Measurements from ENCODE around the gene HHAT. TPM values are rescaled to one million over a fixed set of nuclear protein-coding genes. Genes with fewer than 3 reads are reported as not detected.

The HHAT gene
- total RNA-seq, 4 donors from 2014 or later = 2.2 to 11.6 (median 7.3) TPM

DNA sequence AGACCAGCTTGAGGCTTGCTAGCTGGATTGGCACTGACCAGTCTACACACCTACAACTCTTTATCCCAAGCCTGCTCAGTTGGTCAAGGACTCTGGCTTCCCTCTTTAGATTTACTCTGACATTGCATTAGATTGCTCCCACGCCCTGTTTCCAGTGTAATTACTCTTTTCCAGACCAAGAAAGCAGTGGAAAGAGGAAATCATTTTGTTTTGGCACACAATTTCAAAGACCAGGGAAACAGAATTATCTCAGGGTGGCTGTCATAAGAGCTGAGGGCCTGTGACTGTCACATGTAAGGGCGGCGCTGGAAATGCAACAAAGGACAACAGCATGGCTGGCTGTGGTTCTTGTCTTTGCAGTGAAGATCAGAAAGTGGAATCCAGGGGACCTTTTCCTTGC is 302.7 kb downstream of the HHAT start:
- DNase-seq = no peak
- in situ Hi-C loops (cut with MboI; ENCODE audit: low pct_ligation_motif_present in 1 of 4, low pct_unique_long_range_greater_than_20kb in 1 of 4, low sequenced_read_pairs in 3 of 4) (no loop called here), intact Hi-C loops (cut with DNase I; ENCODE audit: low total_unique reads) (no loop called here)
- Histone ChIP-seq H3K4me3 (no peak overlapping the region), H3K27ac (no peak overlapping the region), H3K4me1 (no peaks in the 10 kb centered on the region), H3K27me3 (no peaks in the 10 kb centered on the region), H3K36me3 (no peaks in the 10 kb centered on the region), H3K9me3 (no peaks in the 10 kb centered on the region)
- 28 to 71% methylated on average over 3 of the region's 3 CpGs for WGBS, 2 donors (ENCODE audit: low coverage in 1 of 2)
- TF ChIP-seq POLR2A (IDR thresholded peaks at IDR 0.05) = no peak
- TF ChIP-seq, protein P1, sequence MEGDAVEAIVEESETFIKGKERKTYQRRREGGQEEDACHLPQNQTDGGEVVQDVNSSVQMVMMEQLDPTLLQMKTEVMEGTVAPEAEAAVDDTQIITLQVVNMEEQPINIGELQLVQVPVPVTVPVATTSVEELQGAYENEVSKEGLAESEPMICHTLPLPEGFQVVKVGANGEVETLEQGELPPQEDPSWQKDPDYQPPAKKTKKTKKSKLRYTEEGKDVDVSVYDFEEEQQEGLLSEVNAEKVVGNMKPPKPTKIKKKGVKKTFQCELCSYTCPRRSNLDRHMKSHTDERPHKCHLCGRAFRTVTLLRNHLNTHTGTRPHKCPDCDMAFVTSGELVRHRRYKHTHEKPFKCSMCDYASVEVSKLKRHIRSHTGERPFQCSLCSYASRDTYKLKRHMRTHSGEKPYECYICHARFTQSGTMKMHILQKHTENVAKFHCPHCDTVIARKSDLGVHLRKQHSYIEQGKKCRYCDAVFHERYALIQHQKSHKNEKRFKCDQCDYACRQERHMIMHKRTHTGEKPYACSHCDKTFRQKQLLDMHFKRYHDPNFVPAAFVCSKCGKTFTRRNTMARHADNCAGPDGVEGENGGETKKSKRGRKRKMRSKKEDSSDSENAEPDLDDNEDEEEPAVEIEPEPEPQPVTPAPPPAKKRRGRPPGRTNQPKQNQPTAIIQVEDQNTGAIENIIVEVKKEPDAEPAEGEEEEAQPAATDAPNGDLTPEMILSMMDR (IDR thresholded peaks at IDR 0.05) = no peak
- no peak for TF ChIP-seq EP300 (IDR thresholded peaks at IDR 0.05; ENCODE audit: low read depth)
- no peak for TF ChIP-seq POLR2AphosphoS5 (IDR thresholded peaks at IDR 0.05)

DNA sequence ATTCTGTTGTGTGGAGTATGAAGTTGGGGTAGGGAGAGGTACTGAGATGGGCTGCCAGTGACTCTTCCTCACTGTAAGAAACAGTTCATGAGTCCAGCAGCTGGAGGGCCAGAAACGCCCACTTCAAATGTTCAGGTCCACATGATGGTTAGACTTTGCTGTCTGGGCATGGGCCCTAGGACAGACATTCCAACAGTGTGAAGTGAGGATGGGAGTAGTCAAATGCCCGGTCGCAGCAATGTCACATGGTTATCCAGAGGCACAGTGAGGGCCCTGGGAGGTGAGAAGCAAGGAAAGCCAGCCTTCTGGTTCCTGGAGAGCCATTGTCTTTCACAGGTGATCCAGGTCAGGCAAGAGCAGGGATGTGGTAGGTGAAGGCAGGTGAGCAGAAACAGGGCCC is 304.4 kb downstream of the HHAT start:
- Histone ChIP-seq H3K27me3 (no peaks in the 10 kb centered on the region), H3K36me3 (no peaks in the 10 kb centered on the region), H3K4me1 (no peaks in the 10 kb centered on the region), H3K4me3 (no peak overlapping the region), H3K9me3 (no peaks in the 10 kb centered on the region), H3K27ac (no peak overlapping the region)
- in situ Hi-C loops (cut with MboI; ENCODE audit: low pct_ligation_motif_present in 1 of 4, low pct_unique_long_range_greater_than_20kb in 1 of 4, low sequenced_read_pairs in 3 of 4) (no loop called here), intact Hi-C loops (cut with DNase I; ENCODE audit: low total_unique reads) (no loop called here)
- 91 to 100% methylated on average over 1 to 3 of the region's 3 CpGs for WGBS, 2 donors (ENCODE audit: low coverage in 1 of 2)
- no peak for DNase-seq
- TF ChIP-seq POLR2A (IDR thresholded peaks at IDR 0.05) (no peak), EP300 (IDR thresholded peaks at IDR 0.05; ENCODE audit: low read depth) (no peak), POLR2AphosphoS5 (IDR thresholded peaks at IDR 0.05) (no peak)
- TF ChIP-seq, protein P1 (IDR thresholded peaks at IDR 0.05) = no peak

DNA sequence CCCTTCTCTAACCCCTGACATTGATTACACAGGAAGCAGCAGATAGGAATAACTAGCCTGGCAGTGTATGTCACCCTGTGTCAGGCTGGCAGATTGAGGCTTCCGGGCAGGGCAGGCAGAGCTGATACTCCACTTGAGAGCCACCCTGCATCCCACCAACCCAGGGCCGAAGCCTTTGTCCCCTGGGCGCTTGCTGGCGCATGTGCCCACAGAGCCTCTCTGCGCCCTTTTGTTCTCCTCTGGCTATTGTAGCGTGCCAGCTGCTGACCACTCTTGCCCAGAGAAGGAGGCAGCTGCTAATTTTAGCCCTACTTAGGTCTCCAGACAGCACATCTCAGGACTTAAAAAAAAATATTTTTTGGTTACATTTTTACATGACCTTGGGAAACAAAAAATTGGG is 304.9 kb downstream of the HHAT start:
- no peak for TF ChIP-seq POLR2A (IDR thresholded peaks at IDR 0.05)
- TF ChIP-seq, protein P1 (IDR thresholded peaks at IDR 0.05) = no peak
- no peak for TF ChIP-seq POLR2AphosphoS5 (IDR thresholded peaks at IDR 0.05)
- no peak for TF ChIP-seq EP300 (IDR thresholded peaks at IDR 0.05; ENCODE audit: low read depth)
- no peak overlapping the region for H3K4me3 ChIP-seq
- intact Hi-C loops (cut with DNase I; ENCODE audit: low total_unique reads) (no loop called here), in situ Hi-C loops (cut with MboI; ENCODE audit: low pct_ligation_motif_present in 1 of 4, low pct_unique_long_range_greater_than_20kb in 1 of 4, low sequenced_read_pairs in 3 of 4) (no loop called here)
- H3K27ac ChIP-seq = no peak overlapping the region
- H3K4me1 ChIP-seq = no peaks in the 10 kb centered on the region
- no peaks in the 10 kb centered on the region for H3K36me3 ChIP-seq
- no peaks in the 10 kb centered on the region for H3K27me3 ChIP-seq
- DNase-seq = no peak
- H3K9me3 ChIP-seq = no peaks in the 10 kb centered on the region
- 94% methylated on average over 3 to 6 of the region's 6 CpGs for WGBS, 2 donors (ENCODE audit: low coverage in 1 of 2)

DNA sequence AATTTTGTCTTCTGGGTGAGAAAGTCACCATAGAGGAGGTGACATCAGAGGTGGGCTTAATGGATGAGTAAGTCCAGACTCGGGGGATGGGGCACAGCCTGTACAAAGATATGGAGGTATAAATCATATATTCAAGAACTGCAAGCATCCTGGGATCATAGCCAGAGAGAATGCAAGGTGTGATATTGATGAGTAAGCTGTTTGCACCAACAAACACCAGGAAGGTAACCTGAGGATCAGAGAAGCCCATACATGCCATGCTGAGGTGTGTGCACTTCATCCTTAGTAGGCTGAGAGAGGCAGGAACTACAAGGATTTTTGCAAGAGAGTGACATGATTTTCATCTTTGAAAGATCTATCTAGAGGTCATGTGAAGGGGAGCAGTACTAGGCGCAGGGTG is 306.4 kb downstream of the HHAT start:
- H3K36me3 ChIP-seq = no peaks in the 10 kb centered on the region
- 90% methylated on average over 2 of the region's 2 CpGs; no CpG with 5 or more reads in 1 of the 2 donors for WGBS, 2 donors (ENCODE audit: low coverage in 1 of 2)
- no peaks in the 10 kb centered on the region for H3K4me1 ChIP-seq
- no peaks in the 10 kb centered on the region for H3K9me3 ChIP-seq
- H3K4me3 ChIP-seq = no peak overlapping the region
- no peaks in the 10 kb centered on the region for H3K27me3 ChIP-seq
- intact Hi-C loops (cut with DNase I; ENCODE audit: low total_unique reads) (no loop called here), in situ Hi-C loops (cut with MboI; ENCODE audit: low pct_ligation_motif_present in 1 of 4, low pct_unique_long_range_greater_than_20kb in 1 of 4, low sequenced_read_pairs in 3 of 4) (no loop called here)
- no peak overlapping the region for H3K27ac ChIP-seq
- TF ChIP-seq POLR2AphosphoS5 (IDR thresholded peaks at IDR 0.05) = no peak
- no peak for TF ChIP-seq POLR2A (IDR thresholded peaks at IDR 0.05)
- TF ChIP-seq, protein P1 (IDR thresholded peaks at IDR 0.05) = no peak
- no peak for DNase-seq

Data from transverse colon (tissue), 4 donors.